H9 (cell line): ENCODE data around the gene TCERG1L. TPM values are rescaled to one million over a fixed set of nuclear protein-coding genes. Genes with fewer than 3 reads are reported as not detected.

Source experiments
- DNase-seq: peaks from one replicate; pipeline ENCODE4 v3.0.0-alpha.2; 2017
- H2AFZ ChIP-seq: one replicate; pipeline ENCODE4 v1.6.1; 2013; ENCODE audit warnings: mild to moderate bottlenecking, low read length, control low read depth, moderate library complexity
- H2AK5ac ChIP-seq: 2 replicates; pipeline ENCODE4 v1.6.1; 2013; ENCODE audit warnings: low read length, control low read depth, mixed read lengths; ENCODE audit not compliant: insufficient read length
- H2BK120ac ChIP-seq: one replicate; pipeline ENCODE4 v1.6.1; 2013; ENCODE audit warnings: low read depth, mild to moderate bottlenecking, low read length, control low read depth, inconsistent platforms; ENCODE audit not compliant: poor library complexity, severe bottlenecking
- H2BK12ac ChIP-seq: 2 replicates; pipeline ENCODE4 v1.6.1; 2013; ENCODE audit warnings: low read length, control low read depth, mixed read lengths, low read depth; ENCODE audit not compliant: insufficient read length
- H2BK15ac ChIP-seq: 2 replicates; pipeline ENCODE4 v1.6.1; 2013; ENCODE audit warnings: low read depth, low read length, control low read depth
- H2BK20ac ChIP-seq: one replicate; pipeline ENCODE4 v1.6.1; 2013; ENCODE audit warnings: low read depth, mild to moderate bottlenecking, low read length, control low read depth, inconsistent platforms; ENCODE audit not compliant: poor library complexity, severe bottlenecking
- H2BK5ac ChIP-seq: 2 replicates; pipeline ENCODE4 v1.6.1; 2013; ENCODE audit warnings: low read length, control low read depth, mixed read lengths; ENCODE audit not compliant: insufficient read length
- H3K14ac ChIP-seq: 2 replicates; pipeline ENCODE4 v1.6.1; 2013; ENCODE audit warnings: low read length, control low read depth; ENCODE audit not compliant: insufficient read depth
- H3K18ac ChIP-seq: 2 replicates; pipeline ENCODE4 v1.6.1; 2013; ENCODE audit warnings: low read depth, mild to moderate bottlenecking, mixed read lengths, low read length, control low read depth; ENCODE audit not compliant: insufficient read length
- H3K23ac ChIP-seq: 2 replicates; pipeline ENCODE4 v1.6.1; 2013; ENCODE audit warnings: low read length, control low read depth, mixed read lengths, low read depth; ENCODE audit not compliant: insufficient read length
- H3K23me2 ChIP-seq: 2 replicates; pipeline ENCODE4 v1.6.1; 2013; ENCODE audit warnings: low read depth, mild to moderate bottlenecking, mixed read lengths, low read length, control low read depth; ENCODE audit not compliant: insufficient read length, poor library complexity, severe bottlenecking
- H3K27ac ChIP-seq: 2 replicates; pipeline ENCODE4 v1.5.1; 2013; ENCODE audit warnings: low read length, control low read depth, mixed read lengths, low read depth; ENCODE audit not compliant: insufficient read length
- H3K27me3 ChIP-seq: 2 replicates; pipeline ENCODE4 v1.6.1; 2013; ENCODE audit warnings: low read length, control low read depth, inconsistent platforms; ENCODE audit not compliant: insufficient read depth
- H3K4ac ChIP-seq: 2 replicates; pipeline ENCODE4 v1.6.1; 2013; ENCODE audit warnings: low read depth, mild to moderate bottlenecking, control low read depth, inconsistent platforms, low read length, moderate library complexity
- H3K4me1 ChIP-seq: 2 replicates; pipeline ENCODE4 v1.6.1; 2013; ENCODE audit warnings: low read length, control low read depth, inconsistent platforms; ENCODE audit not compliant: insufficient read depth
- H3K4me2 ChIP-seq: 2 replicates; pipeline ENCODE4 v1.6.1; 2013; ENCODE audit warnings: low read length, control low read depth, mixed read lengths; ENCODE audit not compliant: insufficient read length, insufficient read depth
- H3K56ac ChIP-seq: 2 replicates; pipeline ENCODE4 v1.6.1; 2013; ENCODE audit warnings: low read depth, mild to moderate bottlenecking, mixed read lengths, low read length, control low read depth; ENCODE audit not compliant: insufficient read length
- H3K79me1 ChIP-seq: 2 replicates; pipeline ENCODE4 v1.6.1; 2013; ENCODE audit warnings: low read depth, mild to moderate bottlenecking, moderate library complexity, low read length, control low read depth, inconsistent platforms; ENCODE audit not compliant: insufficient read depth, poor library complexity, severe bottlenecking
- H3K79me2 ChIP-seq: 2 replicates; pipeline ENCODE4 v1.6.1; 2013; ENCODE audit warnings: low read length, control low read depth, inconsistent platforms; ENCODE audit not compliant: insufficient read depth
- H3K9ac ChIP-seq: 2 replicates; pipeline ENCODE4 v1.6.1; 2013; ENCODE audit warnings: low read length, control low read depth, mixed read lengths; ENCODE audit not compliant: insufficient read length; ENCODE audit errors: extremely low read depth
- H3K9me3 ChIP-seq: one replicate; pipeline ENCODE4 v1.6.1; 2013; ENCODE audit warnings: low read depth, low read length, inconsistent platforms; ENCODE audit not compliant: control insufficient read depth
- H3T11ph ChIP-seq: one replicate; pipeline ENCODE4 v1.6.1; 2013; ENCODE audit warnings: mild to moderate bottlenecking, low read length, control low read depth, inconsistent platforms
- H4K20me1 ChIP-seq: one replicate; pipeline ENCODE4 v1.6.1; 2013; ENCODE audit not compliant: control insufficient read depth, insufficient read length, insufficient read depth
- H4K5ac ChIP-seq: 2 replicates; pipeline ENCODE4 v1.6.1; 2013; ENCODE audit warnings: low read depth, mild to moderate bottlenecking, mixed read lengths, low read length, control low read depth; ENCODE audit not compliant: insufficient read length
- H4K8ac ChIP-seq: replicated peaks from 2 replicates; pipeline ENCODE4 v1.6.1; 2013; ENCODE audit warnings: low read length, control low read depth, mixed read lengths, low read depth; ENCODE audit not compliant: insufficient read length
- H4K91ac ChIP-seq: 2 replicates; pipeline ENCODE4 v1.6.1; 2013; ENCODE audit warnings: low read depth, mild to moderate bottlenecking, moderate library complexity, mixed read lengths, low read length, control low read depth; ENCODE audit not compliant: insufficient read length
- H3K27ac Mint-ChIP-seq, 3 experiments: 2 replicates in 2 of 3; 3 replicates in 1 of 3; pipeline ENCODE4 v1.8.0; 2020 to 2021; ENCODE audit warnings: mixed read lengths in 3 of 3, mild to moderate bottlenecking in 1 of 3, moderate library complexity in 1 of 3
- H3K27me3 Mint-ChIP-seq: 2 replicates; pipeline ENCODE4 v1.8.0; 2021; ENCODE audit warnings: low read depth, mild to moderate bottlenecking, moderate library complexity, mixed read lengths
- H3K36me3 Mint-ChIP-seq, 3 experiments: 2 replicates in 2 of 3; 3 replicates in 1 of 3; pipeline ENCODE4 v1.8.0; 2020 to 2021; ENCODE audit warnings: low read depth in 3 of 3, mixed read lengths in 3 of 3; ENCODE audit not compliant: insufficient read depth in 1 of 3
- H3K4me1 Mint-ChIP-seq, 2 experiments: 2 replicates each; pipeline ENCODE4 v1.8.0; 2020; ENCODE audit warnings: mixed read lengths in 2 of 2
- H3K4me3 Mint-ChIP-seq, 2 experiments: 2 replicates in 1 of 2; 3 replicates in 1 of 2; pipeline ENCODE4 v1.8.0; 2020 to 2021; ENCODE audit warnings: mild to moderate bottlenecking in 2 of 2, mixed read lengths in 2 of 2, moderate library complexity in 1 of 2
- H3K9me3 Mint-ChIP-seq, 2 experiments: 2 replicates in 1 of 2; 3 replicates in 1 of 2; pipeline ENCODE4 v1.8.0; 2020; ENCODE audit warnings: mild to moderate bottlenecking in 2 of 2, mixed read lengths in 2 of 2, moderate library complexity in 1 of 2
- WGBS: extraction: QIAGEN DNeasy Blood & Tissue Kit; methylation state at CpG from one replicate; pipeline ENCODE4 v1.1.7; 2013; ENCODE audit warnings: missing lambda C conversion rate, low lambda C conversion rate, mixed read lengths; ENCODE audit not compliant: insufficient read length; ENCODE audit errors: extremely low coverage; 5-methylcytosine and 5-hydroxymethylcytosine counted together
- total RNA-seq: library from RNA; stranded (reverse); gene quantifications from 2 replicates; pipeline ENCODE4 v1.2.1, GENCODE V29; 2021
- TF ChIP-seq, protein P1 (sequence below): fragments of 200-600 bp; sonication (generic); conservative IDR thresholded peaks from 3 replicates; pipeline ENCODE4 v1.8.0; 2021; ENCODE audit warnings: antibody characterized with exemption, mild to moderate bottlenecking

The TCERG1L gene
- total RNA-seq, 1 experiment from 2014 or later = 3.3 TPM

GRCh38 chr10:131315344-131315743, 3.8 kb upstream of the TCERG1L start:
- Histone ChIP-seq H3K23me2 (peaks cover 7% of the 10 kb centered on the region), H2AK5ac (no peak overlapping the region), H3K18ac (no peak overlapping the region), H2BK120ac (no peak overlapping the region), H3T11ph (no peak overlapping the region), H3K9ac (no peak overlapping the region), H4K5ac (no peak overlapping the region), H3K27ac (no peak overlapping the region), H3K14ac (no peak overlapping the region), H3K79me1 (no peaks in the 10 kb centered on the region), H4K91ac (no peak overlapping the region), H2BK15ac (no peak overlapping the region), H3K23ac (no peak overlapping the region), H3K56ac (no peak overlapping the region), H3K4me2 (no peak overlapping the region), H4K20me1 (no peaks in the 10 kb centered on the region), H2BK5ac (no peak overlapping the region), H3K4me1 (peaks cover 1% of the 10 kb centered on the region; the same call in 1 of the 2 replicates), H3K79me2 (no peaks in the 10 kb centered on the region), H2AFZ (no peak overlapping the region), H3K27me3 (no peaks in the 10 kb centered on the region), H2BK20ac (no peak overlapping the region), H3K9me3 (no peaks in the 10 kb centered on the region), H2BK12ac (no peak overlapping the region), H3K4ac (no peak overlapping the region), H4K8ac (no peak overlapping the region)
- no peak overlapping the region for H3K27ac Mint-ChIP-seq
- no peaks in the 10 kb centered on the region for H3K36me3 Mint-ChIP-seq
- no peak overlapping the region for H3K4me3 Mint-ChIP-seq
- DNase-seq = no peak
- H3K9me3 Mint-ChIP-seq = no peaks in the 10 kb centered on the region
- TF ChIP-seq, protein P1, sequence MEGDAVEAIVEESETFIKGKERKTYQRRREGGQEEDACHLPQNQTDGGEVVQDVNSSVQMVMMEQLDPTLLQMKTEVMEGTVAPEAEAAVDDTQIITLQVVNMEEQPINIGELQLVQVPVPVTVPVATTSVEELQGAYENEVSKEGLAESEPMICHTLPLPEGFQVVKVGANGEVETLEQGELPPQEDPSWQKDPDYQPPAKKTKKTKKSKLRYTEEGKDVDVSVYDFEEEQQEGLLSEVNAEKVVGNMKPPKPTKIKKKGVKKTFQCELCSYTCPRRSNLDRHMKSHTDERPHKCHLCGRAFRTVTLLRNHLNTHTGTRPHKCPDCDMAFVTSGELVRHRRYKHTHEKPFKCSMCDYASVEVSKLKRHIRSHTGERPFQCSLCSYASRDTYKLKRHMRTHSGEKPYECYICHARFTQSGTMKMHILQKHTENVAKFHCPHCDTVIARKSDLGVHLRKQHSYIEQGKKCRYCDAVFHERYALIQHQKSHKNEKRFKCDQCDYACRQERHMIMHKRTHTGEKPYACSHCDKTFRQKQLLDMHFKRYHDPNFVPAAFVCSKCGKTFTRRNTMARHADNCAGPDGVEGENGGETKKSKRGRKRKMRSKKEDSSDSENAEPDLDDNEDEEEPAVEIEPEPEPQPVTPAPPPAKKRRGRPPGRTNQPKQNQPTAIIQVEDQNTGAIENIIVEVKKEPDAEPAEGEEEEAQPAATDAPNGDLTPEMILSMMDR = no peak
- no CpG with 5 or more reads among the region's 9 CpGs for WGBS
- H3K27me3 Mint-ChIP-seq = peaks cover 37% of the 10 kb centered on the region
- peaks cover 22 to 23% of the 10 kb centered on the region in 2 experiments for H3K4me1 Mint-ChIP-seq
